ENCODE data around the gene IPO13. TPM values are rescaled to one million over a fixed set of nuclear protein-coding genes. Genes with fewer than 3 reads are reported as not detected.

IPO13 gene
- total RNA-seq, 2 donors from 2014 or later: 18.6 to 21.5 TPM

GRCh38 chr1:43978264-43978550, 31.5 kb downstream of the IPO13 start:
- H3K9me3 Mint-ChIP-seq: no peaks in the 10 kb centered on the region
- peaks cover 30% of the 10 kb centered on the region for H3K36me3 Mint-ChIP-seq (ENCODE audit: low read depth)
- no peak for TF ChIP-seq CTCF (conservative IDR thresholded peaks at IDR 0.05)
- peak overlapping the region; percentile 86 for H3K4me3 ChIP-seq (ENCODE audit: low read length)
- peak overlapping the region; percentile 84 for H3K27ac Mint-ChIP-seq
- no peaks in the 10 kb centered on the region for H3K27me3 Mint-ChIP-seq (ENCODE audit: insufficient read depth)
- H3K27me3 ChIP-seq (ENCODE audit: control insufficient read depth, insufficient read depth, low read length, poor library complexity, severe bottlenecking): no peaks in the 10 kb centered on the region
- H3K9me3 ChIP-seq (ENCODE audit: control insufficient read depth, low read length): no peaks in the 10 kb centered on the region
- peak overlapping the region; percentile 51 for H3K9ac ChIP-seq (ENCODE audit: extremely low read depth, low read length, poor library complexity, severe bottlenecking)
- WGBS, 2 experiments (ENCODE audit: insufficient coverage in 1 of 2, insufficient read length in 1 of 2): 82% methylated on average over 4 to 5 of the region's 5 CpGs
- H3K27ac ChIP-seq (ENCODE audit: low read depth, low read length): no peak overlapping the region
- peaks cover 7% of the 10 kb centered on the region for H3K4me1 ChIP-seq (ENCODE audit: control insufficient read depth, insufficient read depth, low read length)
- H3K4me3 Mint-ChIP-seq: peak overlapping the region; percentile 85
- no peak for DNase-seq
- peaks cover 29% of the 10 kb centered on the region for H3K4me1 Mint-ChIP-seq
- H3K36me3 ChIP-seq (ENCODE audit: control insufficient read depth, insufficient read depth, low read length): peaks cover 23% of the 10 kb centered on the region

DNA sequence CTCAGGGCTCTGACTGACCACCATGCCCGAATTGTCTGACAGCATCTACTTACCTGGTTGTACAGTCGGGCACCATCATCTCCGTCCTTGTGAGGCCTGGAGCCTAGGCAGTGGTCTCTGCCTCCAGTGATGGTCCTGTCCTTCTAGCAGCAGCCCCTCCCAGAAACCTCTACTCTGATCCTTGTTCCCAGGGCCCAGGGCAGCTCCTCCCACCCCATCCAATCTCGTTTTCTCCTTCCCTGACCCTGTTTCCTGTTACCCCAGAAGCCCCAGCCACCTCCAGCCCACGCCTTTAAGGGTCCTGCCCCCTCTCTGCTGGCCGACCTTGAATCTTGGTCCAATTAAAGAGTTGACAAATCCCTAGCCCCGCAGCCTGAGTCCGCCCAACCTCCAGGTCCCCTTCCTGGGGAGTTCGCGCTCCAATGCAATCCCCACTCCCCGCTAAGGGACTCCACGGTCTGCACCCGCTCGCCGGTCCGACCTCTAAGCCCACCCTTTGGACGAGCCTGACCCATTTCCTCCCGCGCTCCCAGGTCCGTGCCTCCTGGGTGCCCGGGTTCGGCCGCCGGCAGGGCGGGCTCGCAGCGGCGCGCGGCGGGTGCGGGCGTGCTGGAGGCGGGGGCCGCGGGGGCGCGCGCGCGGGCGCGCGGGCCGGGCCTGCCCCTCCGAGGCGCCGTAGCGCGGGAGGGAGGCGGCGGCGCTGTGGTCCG, 32.0 kb downstream of the IPO13 start, which contains the start of gene B4GALT2:
Gene B4GALT2 (plus strand): TSS at position 660 of the 710 bp plus-strand sequence. CDS start 1,951 bp downstream, outside the sequence.
- Histone ChIP-seq H3K36me3 (ENCODE audit: control insufficient read depth, insufficient read depth, low read length) (peaks cover 20% of the 10 kb centered on the region), H3K9ac (ENCODE audit: extremely low read depth, low read length, poor library complexity, severe bottlenecking) (peak within 1 kb of the TSS; percentile 63), H3K4me3 (ENCODE audit: low read length) (peak within 1 kb of the TSS; percentile 86), H3K4me1 (ENCODE audit: control insufficient read depth, insufficient read depth, low read length) (peaks cover 7% of the 10 kb centered on the region), H3K27ac (ENCODE audit: low read depth, low read length) (peak within 1 kb of the TSS; percentile 46), H3K27me3 (ENCODE audit: control insufficient read depth, insufficient read depth, low read length, poor library complexity, severe bottlenecking) (no peaks in the 10 kb centered on the region), H3K9me3 (ENCODE audit: control insufficient read depth, low read length) (no peaks in the 10 kb centered on the region)
- Mint-ChIP-seq H3K9me3 (no peaks in the 10 kb centered on the region), H3K36me3 (ENCODE audit: low read depth) (peaks cover 31% of the 10 kb centered on the region), H3K27ac (peak within 1 kb of the TSS; percentile 86), H3K4me3 (peak within 1 kb of the TSS; percentile 85), H3K27me3 (ENCODE audit: insufficient read depth) (no peaks in the 10 kb centered on the region), H3K4me1 (peaks cover 28% of the 10 kb centered on the region)
- no peak for TF ChIP-seq CTCF (conservative IDR thresholded peaks at IDR 0.05)
- 4 to 16% methylated on average over 14 to 54 of the region's 54 CpGs for WGBS, 2 experiments (ENCODE audit: insufficient coverage in 1 of 2, insufficient read length in 1 of 2)
- peak; percentile 80 for DNase-seq

DNA sequence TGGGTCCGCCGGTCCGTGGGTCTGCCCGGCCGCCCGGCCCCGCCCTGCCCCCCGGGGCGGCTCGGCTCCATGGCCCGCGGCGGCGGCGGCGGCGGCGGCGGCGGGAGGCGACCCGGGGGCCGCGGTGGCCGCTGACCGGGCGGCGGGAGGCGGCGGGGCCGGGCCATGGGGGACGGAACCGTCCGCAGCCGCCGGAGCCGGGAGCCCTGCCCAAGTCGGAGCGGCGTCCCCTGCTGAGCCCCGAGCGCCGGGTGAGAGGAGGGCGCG, 32.4 kb downstream of the IPO13 start:
- DNase-seq: no peak
- Histone ChIP-seq H3K9ac (ENCODE audit: extremely low read depth, low read length, poor library complexity, severe bottlenecking) (peak overlapping the region; percentile 63), H3K36me3 (ENCODE audit: control insufficient read depth, insufficient read depth, low read length) (peaks cover 20% of the 10 kb centered on the region), H3K9me3 (ENCODE audit: control insufficient read depth, low read length) (no peaks in the 10 kb centered on the region), H3K4me1 (ENCODE audit: control insufficient read depth, insufficient read depth, low read length) (peaks cover 7% of the 10 kb centered on the region), H3K4me3 (ENCODE audit: low read length) (peak overlapping the region; percentile 85), H3K27ac (ENCODE audit: low read depth, low read length) (peak overlapping the region; percentile 46), H3K27me3 (ENCODE audit: control insufficient read depth, insufficient read depth, low read length, poor library complexity, severe bottlenecking) (no peaks in the 10 kb centered on the region)
- Mint-ChIP-seq H3K9me3 (no peaks in the 10 kb centered on the region), H3K27me3 (ENCODE audit: insufficient read depth) (no peaks in the 10 kb centered on the region), H3K4me1 (peaks cover 23% of the 10 kb centered on the region), H3K27ac (no peak overlapping the region), H3K36me3 (ENCODE audit: low read depth) (peaks cover 34% of the 10 kb centered on the region), H3K4me3 (peak overlapping the region; percentile 85)
- WGBS, 2 experiments (ENCODE audit: insufficient coverage in 1 of 2, insufficient read length in 1 of 2): 0% methylated on average over 16 to 45 of the region's 45 CpGs
- no peak for TF ChIP-seq CTCF (conservative IDR thresholded peaks at IDR 0.05)
